Esophagus muscularis mucosa (tissue), 4 donors: ENCODE measurements around the gene IL17B. TPM values are rescaled to one million over a fixed set of nuclear protein-coding genes. Genes with fewer than 3 reads are reported as not detected.

ENCODE experiments used
- DNase-seq: peaks from one replicate; pipeline ENCODE4 v3.0.0-alpha.2; 2017; ENCODE audit errors: extremely low spot score
- H3K27ac ChIP-seq, 4 donors: fragments of 200-600 bp; sonication (generic); replicated peaks in 1 of 4; 1 replicate in 3 of 4; 2 replicates in 1 of 4; pipeline ENCODE4 v1.5.1; 2016 to 2019; ENCODE audit warnings: mild to moderate bottlenecking in 1 of 4
- H3K27me3 ChIP-seq, 4 donors: fragments of 200-600 bp; sonication (generic); one replicate each; pipeline versions ENCODE4 v1.5.1 to v1.6.0; 2016 to 2019
- H3K36me3 ChIP-seq, 4 donors: fragments of 200-600 bp; sonication (generic); one replicate each; pipeline ENCODE4 v1.5.1; 2016 to 2019
- H3K4me1 ChIP-seq, 4 donors: fragments of 200-600 bp; sonication (generic); one replicate each; pipeline ENCODE4 v1.5.1; 2016 to 2019
- H3K4me3 ChIP-seq, 4 donors: fragments of 200-600 bp; sonication (generic); 1 replicate in 2 of 4; 2 replicates in 2 of 4; pipeline ENCODE4 v1.5.1; 2016 to 2019; ENCODE audit warnings: mild to moderate bottlenecking in 4 of 4, moderate library complexity in 1 of 4
- H3K9me3 ChIP-seq, 4 donors: fragments of 200-600 bp; sonication (generic); 1 replicate in 3 of 4; 2 replicates in 1 of 4; pipeline ENCODE4 v1.5.1; 2016 to 2019
- EP300 ChIP-seq: sonication (generic); formaldehyde crosslinking; IDR thresholded peaks from one replicate; pipeline ENCODE4 v1.6.1; 2017; ENCODE audit warnings: antibody characterized with exemption
- POLR2A ChIP-seq: fragments of 450-650 bp; IDR thresholded peaks from one replicate; pipeline ENCODE4 v1.6.1; 2017; ENCODE audit warnings: antibody characterized with exemption, moderate library complexity, mild to moderate bottlenecking, low read depth
- POLR2AphosphoS5 ChIP-seq, 2 donors: sonication (generic); formaldehyde crosslinking; IDR thresholded peaks; one replicate each; pipeline ENCODE4 v1.6.1; 2017; ENCODE audit warnings: antibody characterized with exemption in 2 of 2
- WGBS: methylation state at CpG from one replicate; pipeline ENCODE4 v1.1.5; 2018; 5-methylcytosine and 5-hydroxymethylcytosine counted together
- intact Hi-C: fragments of 100-400 bp; cut with DNase I; formaldehyde crosslinking; loops from one replicate; pipeline ENCODE4 v1.15.1; 2023
- total RNA-seq, 4 donors: library from RNA; depleted of rRNA; stranded (reverse); fragments of >200 nt; gene quantifications; one replicate each; pipeline versions ENCODE4 v1.1.0 to v1.2.1, GENCODE V29; 2016
- TF ChIP-seq, protein P1 (sequence below), 3 experiments: fragments of 200-600 bp in 2 of 3; fragments of 450-650 bp in 1 of 3; sonication (generic) in 2 of 3; IDR thresholded peaks; one replicate each; pipeline ENCODE4 v1.5.1; 2017 to 2019; ENCODE audit warnings: antibody characterized with exemption in 3 of 3, mild to moderate bottlenecking in 2 of 3, moderate library complexity in 1 of 3

IL17B gene
- total RNA-seq, 4 donors from 2014 or later: 2.5 to 20.3 (median 8.0) TPM

DNA sequence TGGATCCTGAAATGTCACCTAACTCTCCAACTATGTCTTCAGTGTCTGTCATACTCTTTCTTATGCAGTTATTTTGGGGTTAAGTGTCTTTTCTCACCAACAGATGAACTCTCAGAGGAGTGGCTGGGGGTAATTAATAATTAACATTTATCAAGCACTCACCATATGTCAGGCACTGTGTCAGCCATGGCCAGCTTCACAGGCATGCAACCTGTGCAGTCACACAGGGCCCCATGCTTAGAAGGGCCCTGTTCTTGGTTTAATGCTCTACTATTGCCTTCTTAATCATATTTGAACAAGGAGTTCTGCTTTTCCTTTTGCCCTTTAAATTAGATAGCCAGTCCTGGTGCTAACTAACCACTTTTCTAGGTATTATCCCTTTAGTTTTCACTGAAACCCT is 37.2 kb downstream of the IL17B start:
- no peak overlapping the region for H3K27ac ChIP-seq
- no peaks in the 10 kb centered on the region for H3K27me3 ChIP-seq
- no peaks in the 10 kb centered on the region for H3K9me3 ChIP-seq
- no peak overlapping the region for H3K4me3 ChIP-seq
- DNase-seq: no peak
- H3K36me3 ChIP-seq: peaks cover 0 to 50% (median 19%) of the 10 kb centered on the region in 4 donors
- peaks cover 16 to 22% (median 18%) of the 10 kb centered on the region in 4 donors for H3K4me1 ChIP-seq
- intact Hi-C loops: no loop called here
- TF ChIP-seq EP300: no peak
- TF ChIP-seq, protein P1, sequence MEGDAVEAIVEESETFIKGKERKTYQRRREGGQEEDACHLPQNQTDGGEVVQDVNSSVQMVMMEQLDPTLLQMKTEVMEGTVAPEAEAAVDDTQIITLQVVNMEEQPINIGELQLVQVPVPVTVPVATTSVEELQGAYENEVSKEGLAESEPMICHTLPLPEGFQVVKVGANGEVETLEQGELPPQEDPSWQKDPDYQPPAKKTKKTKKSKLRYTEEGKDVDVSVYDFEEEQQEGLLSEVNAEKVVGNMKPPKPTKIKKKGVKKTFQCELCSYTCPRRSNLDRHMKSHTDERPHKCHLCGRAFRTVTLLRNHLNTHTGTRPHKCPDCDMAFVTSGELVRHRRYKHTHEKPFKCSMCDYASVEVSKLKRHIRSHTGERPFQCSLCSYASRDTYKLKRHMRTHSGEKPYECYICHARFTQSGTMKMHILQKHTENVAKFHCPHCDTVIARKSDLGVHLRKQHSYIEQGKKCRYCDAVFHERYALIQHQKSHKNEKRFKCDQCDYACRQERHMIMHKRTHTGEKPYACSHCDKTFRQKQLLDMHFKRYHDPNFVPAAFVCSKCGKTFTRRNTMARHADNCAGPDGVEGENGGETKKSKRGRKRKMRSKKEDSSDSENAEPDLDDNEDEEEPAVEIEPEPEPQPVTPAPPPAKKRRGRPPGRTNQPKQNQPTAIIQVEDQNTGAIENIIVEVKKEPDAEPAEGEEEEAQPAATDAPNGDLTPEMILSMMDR (IDR thresholded peaks at IDR 0.05): no peak
- no peak for TF ChIP-seq POLR2A
- no peak for TF ChIP-seq POLR2AphosphoS5 (IDR thresholded peaks at IDR 0.05)

DNA sequence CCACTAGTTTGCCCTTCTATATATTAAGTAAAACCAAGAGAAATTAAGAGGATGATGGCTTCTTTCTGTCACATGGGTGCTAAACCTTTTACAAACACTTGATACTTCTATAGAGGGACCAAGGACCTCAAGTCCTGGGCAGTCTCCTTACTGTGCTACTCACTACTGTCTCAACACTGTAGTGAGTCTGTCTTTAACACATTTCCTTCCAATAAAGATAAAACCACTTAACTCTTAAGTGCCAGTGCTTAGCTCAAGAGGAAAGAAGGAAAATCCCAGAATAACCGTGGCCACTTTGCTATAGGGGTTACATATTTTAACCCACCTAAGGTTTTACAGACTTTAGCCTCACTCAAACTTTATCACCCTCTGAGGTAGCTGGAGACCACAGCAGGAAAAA is 38.2 kb downstream of the IL17B start:
- Histone ChIP-seq H3K4me1 (peaks cover 9 to 15% (median 12%) of the 10 kb centered on the region in 4 donors), H3K9me3 (no peaks in the 10 kb centered on the region), H3K4me3 (no peak overlapping the region), H3K27ac (no peak overlapping the region), H3K36me3 (peaks cover 0 to 60% (median 24%) of the 10 kb centered on the region in 4 donors), H3K27me3 (no peaks in the 10 kb centered on the region)
- TF ChIP-seq POLR2A (no peak), POLR2AphosphoS5 (IDR thresholded peaks at IDR 0.05) (no peak), EP300 (no peak)
- TF ChIP-seq, protein P1 (IDR thresholded peaks at IDR 0.05): no peak
- intact Hi-C loops: no loop called here
- no peak for DNase-seq
- WGBS: 90% methylated on average over 1 of the region's 1 CpG

DNA sequence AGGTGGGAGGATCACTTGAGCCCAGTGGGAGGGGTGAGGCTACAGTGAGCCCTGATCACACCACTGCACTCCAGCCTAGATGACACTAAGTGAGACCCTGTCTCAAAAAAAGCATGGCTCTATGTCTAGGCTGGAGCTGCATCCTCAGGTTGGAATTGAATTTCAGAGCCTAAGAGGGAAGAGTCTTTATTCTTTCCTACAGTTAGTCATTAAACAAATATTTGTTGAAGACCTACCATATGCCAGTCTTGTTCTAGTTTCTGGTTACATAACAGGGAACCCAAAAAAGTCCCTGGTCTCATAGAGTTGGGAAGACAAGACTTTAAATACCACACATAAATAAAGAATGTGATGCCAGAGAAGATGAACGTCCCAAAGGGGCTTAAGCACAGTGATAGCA is 40.7 kb downstream of the IL17B start:
- Histone ChIP-seq H3K36me3 (peaks cover 0 to 85% (median 40%) of the 10 kb centered on the region in 4 donors), H3K27ac (no peak overlapping the region), H3K4me1 (no peaks in the 10 kb centered on the region), H3K9me3 (no peaks in the 10 kb centered on the region), H3K27me3 (no peaks in the 10 kb centered on the region), H3K4me3 (no peak overlapping the region)
- WGBS: 77% methylated on average over 1 of the region's 1 CpG
- DNase-seq: no peak
- no peak for TF ChIP-seq POLR2A
- no peak for TF ChIP-seq EP300
- TF ChIP-seq, protein P1 (IDR thresholded peaks at IDR 0.05): no peak
- TF ChIP-seq POLR2AphosphoS5 (IDR thresholded peaks at IDR 0.05): no peak
- intact Hi-C loops: no loop called here

DNA sequence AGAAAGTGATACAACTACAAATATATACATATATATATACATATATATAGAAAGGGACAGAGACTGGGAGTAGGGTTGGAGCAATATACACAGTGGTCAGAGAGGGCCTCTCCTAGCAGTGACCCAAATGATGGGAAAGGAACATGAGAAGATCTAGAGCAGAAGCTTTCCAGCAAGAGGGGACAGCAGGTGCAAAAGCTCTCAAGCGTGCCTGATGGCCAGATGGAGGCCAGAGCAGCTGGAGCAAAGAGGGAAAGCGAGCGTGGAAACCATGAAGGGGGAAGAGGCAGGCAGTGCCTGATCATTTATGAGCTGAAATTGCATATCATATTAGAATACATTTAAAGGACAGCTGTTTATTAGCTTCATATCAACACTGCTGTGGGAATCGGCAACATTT is 41.4 kb downstream of the IL17B start:
- Histone ChIP-seq H3K27ac (no peak overlapping the region), H3K36me3 (peaks cover 0 to 92% (median 46%) of the 10 kb centered on the region in 4 donors), H3K4me3 (no peak overlapping the region), H3K9me3 (no peaks in the 10 kb centered on the region), H3K27me3 (no peaks in the 10 kb centered on the region), H3K4me1 (no peaks in the 10 kb centered on the region)
- intact Hi-C loops: no loop called here
- no peak for TF ChIP-seq POLR2A
- TF ChIP-seq EP300: no peak
- TF ChIP-seq, protein P1 (IDR thresholded peaks at IDR 0.05): no peak
- no peak for TF ChIP-seq POLR2AphosphoS5 (IDR thresholded peaks at IDR 0.05)
- no peak for DNase-seq
- 81% methylated on average over 4 of the region's 4 CpGs for WGBS
